ENCODE data around the gene THRB.

Gene THRB

DNA sequence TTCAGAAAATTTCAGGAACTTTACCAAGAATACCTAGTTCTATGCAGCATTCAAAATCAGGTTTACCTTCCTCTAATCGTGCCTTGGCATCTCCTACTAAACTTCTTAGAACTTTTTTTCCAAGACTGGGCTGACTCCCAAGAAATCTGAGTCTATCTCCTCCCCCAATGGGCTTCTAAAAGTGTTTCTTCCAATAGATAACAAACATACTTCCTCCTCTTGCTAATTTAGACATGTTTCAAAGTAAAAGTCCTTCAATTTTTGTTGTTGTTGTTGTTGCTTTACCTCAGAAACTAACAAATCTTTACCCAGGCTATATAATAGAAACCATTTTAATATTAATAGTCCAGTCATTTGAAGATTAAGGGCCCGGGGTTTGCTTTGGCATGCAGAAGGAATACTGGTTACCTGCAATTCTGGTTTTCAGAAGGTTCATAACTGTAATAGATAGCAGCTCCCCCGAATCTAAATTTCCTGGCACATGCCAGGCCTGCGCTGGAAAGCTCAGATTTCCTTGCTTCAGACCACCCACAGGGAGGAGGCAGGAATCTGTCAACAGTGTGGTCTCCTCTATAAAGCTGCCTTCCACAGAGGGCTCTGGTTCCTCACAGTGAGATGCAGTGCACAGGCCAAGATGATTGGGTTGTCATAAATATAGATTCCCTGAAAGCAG lies 188.7 kb downstream of the THRB start:
- Mint-ChIP-seq H3K36me3 (ENCODE audit: low read depth) (no peaks in the 10 kb centered on the region), H3K27ac (no peak overlapping the region), H3K9me3 (no peaks in the 10 kb centered on the region), H3K4me3 (no peak overlapping the region), H3K27me3 (ENCODE audit: low read depth, poor library complexity) (peaks cover 3% of the 10 kb centered on the region), H3K4me1 (peaks cover 34% of the 10 kb centered on the region)
- no peak for TF ChIP-seq CTCF (IDR thresholded peaks at IDR 0.05)
- DNase-seq: peak; percentile 46

- H3K36me3 Mint-ChIP-seq (ENCODE audit: low read depth): no peaks in the 10 kb centered on the region
- no peaks in the 10 kb centered on the region for H3K9me3 Mint-ChIP-seq
- DNase-seq: no peak
- no peak overlapping the region for H3K27ac Mint-ChIP-seq
- peaks cover 38% of the 10 kb centered on the region for H3K4me1 Mint-ChIP-seq
- no peak overlapping the region for H3K4me3 Mint-ChIP-seq
- TF ChIP-seq CTCF (IDR thresholded peaks at IDR 0.05): no peak
- no peaks in the 10 kb centered on the region for H3K27me3 Mint-ChIP-seq (ENCODE audit: low read depth, poor library complexity)
These were observed 191.4 kb downstream of the THRB start for GRCh38 chr3:24303057-24303754.

DNA sequence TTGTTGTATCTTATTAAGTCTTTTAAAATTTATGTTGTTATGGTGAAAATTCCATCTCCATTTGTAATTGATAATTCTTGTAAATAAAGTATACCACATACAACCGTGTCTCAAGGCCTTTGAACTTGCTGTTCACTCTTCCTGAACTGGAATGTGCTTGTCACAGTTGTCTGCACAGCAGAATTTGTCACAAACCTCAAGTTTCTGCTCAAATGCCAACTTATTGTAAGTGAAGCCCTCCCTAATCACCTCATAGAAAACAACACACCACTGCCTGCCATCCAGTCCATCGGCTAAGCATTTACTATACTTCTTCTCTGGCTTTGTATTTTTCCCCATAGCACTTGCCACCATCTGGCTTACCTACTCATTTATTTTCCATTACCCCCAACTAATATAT lies 192.3 kb downstream of the THRB start:
- Mint-ChIP-seq H3K4me1 (peaks cover 38% of the 10 kb centered on the region), H3K27me3 (ENCODE audit: low read depth, poor library complexity) (no peaks in the 10 kb centered on the region), H3K36me3 (ENCODE audit: low read depth) (no peaks in the 10 kb centered on the region), H3K4me3 (no peak overlapping the region), H3K9me3 (no peaks in the 10 kb centered on the region), H3K27ac (peak overlapping the region; percentile 15)
- no peak for DNase-seq
- TF ChIP-seq CTCF (IDR thresholded peaks at IDR 0.05): no peak

GRCh38 chr3:24300949-24301348 lies 193.7 kb downstream of the THRB start:
- Mint-ChIP-seq H3K9me3 (no peaks in the 10 kb centered on the region), H3K4me1 (peaks cover 33% of the 10 kb centered on the region), H3K4me3 (no peak overlapping the region), H3K27ac (no peak overlapping the region), H3K27me3 (ENCODE audit: low read depth, poor library complexity) (no peaks in the 10 kb centered on the region), H3K36me3 (ENCODE audit: low read depth) (no peaks in the 10 kb centered on the region)
- TF ChIP-seq CTCF (IDR thresholded peaks at IDR 0.05): no peak
- DNase-seq: no peak

DNA sequence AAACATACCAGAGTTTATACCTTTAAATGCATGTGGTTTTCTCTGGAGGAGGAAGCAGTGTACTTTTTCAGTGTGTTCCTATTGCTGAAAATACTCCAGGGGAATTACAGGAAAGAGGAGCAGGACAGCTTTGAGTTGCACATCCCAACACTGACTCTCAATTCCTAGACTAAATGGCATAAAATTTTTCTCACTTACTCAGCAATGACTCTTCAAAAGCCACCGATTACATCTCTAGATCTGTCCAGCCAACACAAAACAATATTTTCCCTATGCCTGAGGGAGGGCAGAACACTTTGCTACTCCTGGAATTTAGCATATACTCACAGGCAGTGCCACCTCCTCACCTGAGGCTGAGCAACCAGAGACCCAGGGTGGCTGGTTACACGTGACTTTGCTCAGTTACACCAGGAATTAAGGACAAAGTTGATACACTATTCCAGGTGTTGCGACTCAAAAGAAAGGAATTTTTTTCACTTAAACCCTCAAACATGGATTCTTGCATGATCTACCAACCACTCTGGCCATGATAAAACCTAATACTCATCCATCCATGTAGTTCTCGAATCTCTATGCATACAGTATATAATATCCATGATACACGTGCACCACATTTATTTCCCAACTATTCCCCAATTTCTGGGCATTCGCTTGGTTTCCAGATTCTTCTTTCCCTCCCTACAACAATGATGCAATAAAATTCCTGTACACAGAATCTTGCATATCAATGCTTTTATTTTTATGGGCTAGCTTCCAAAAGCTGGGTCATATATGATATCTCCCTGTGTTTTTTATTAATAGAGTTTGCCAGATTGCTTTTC lies 194.6 kb downstream of the THRB start:
- no peaks in the 10 kb centered on the region for H3K9me3 Mint-ChIP-seq
- H3K4me1 Mint-ChIP-seq: peaks cover 29% of the 10 kb centered on the region
- no peak for TF ChIP-seq CTCF (IDR thresholded peaks at IDR 0.05)
- H3K27me3 Mint-ChIP-seq (ENCODE audit: low read depth, poor library complexity): no peaks in the 10 kb centered on the region
- no peak overlapping the region for H3K4me3 Mint-ChIP-seq
- H3K36me3 Mint-ChIP-seq (ENCODE audit: low read depth): no peaks in the 10 kb centered on the region
- no peak overlapping the region for H3K27ac Mint-ChIP-seq
- no peak for DNase-seq
